GM12865 (cell line): ENCODE measurements around the gene PIK3C3.
A peak's percentile ranks its signal among the peaks of the same experiment; 100 is the strongest.
"Not testable (repeated sequence)": the region's sequence is repeated elsewhere in the genome, so short reads cannot be mapped to it uniquely, and the experiment has no call there.

ENCODE experiments used
- DNase-seq: peaks from one replicate; pipeline ENCODE4 v3.0.0; 2010; ENCODE audit warnings: low read depth
- H3K4me3 ChIP-seq: 2 replicates; pipeline ENCODE4 v1.5.1; 2011; ENCODE audit warnings: mild to moderate bottlenecking, low read depth, low read length, control low read depth
- CTCF ChIP-seq: IDR thresholded peaks from 2 replicates; pipeline ENCODE4 v1.5.1; 2011; ENCODE audit warnings: low read length, control low read depth, low read depth, inconsistent platforms; ENCODE audit not compliant: insufficient read depth; ENCODE audit errors: missing control alignments

PIK3C3 gene

GRCh38 chr18:42005782-42006181 is 50.7 kb downstream of the PIK3C3 start:
- no peak overlapping the region for H3K4me3 ChIP-seq
- no peak for TF ChIP-seq CTCF
- DNase-seq, result no peak

- H3K4me3 ChIP-seq, DNase-seq: not testable (repeated sequence)
These were observed 54.4 kb downstream of the PIK3C3 start for GRCh38 chr18:42009457-42009856.

- TF ChIP-seq CTCF, result no peak
- peak; percentile 80 for DNase-seq
- no peak overlapping the region for H3K4me3 ChIP-seq
These were observed 56.0 kb downstream of the PIK3C3 start for GRCh38 chr18:42011053-42011452.

GRCh38 chr18:42018831-42019230 is 63.8 kb downstream of the PIK3C3 start:
- no peak overlapping the region for H3K4me3 ChIP-seq

GRCh38 chr18:42024131-42024530 is 69.1 kb downstream of the PIK3C3 start:
- H3K4me3 ChIP-seq, result no peak overlapping the region
- DNase-seq, result peak; percentile 55
- TF ChIP-seq CTCF, result no peak

More at GRCh38 chr18:42018831-42019230, 63.8 kb downstream of the PIK3C3 start:
- DNase-seq, result no peak
- TF ChIP-seq CTCF, result no peak

- peak; percentile 19 for DNase-seq
- no peak overlapping the region for H3K4me3 ChIP-seq
- TF ChIP-seq CTCF, result no peak
These were observed 70.5 kb downstream of the PIK3C3 start for GRCh38 chr18:42025491-42025890.

- no peak overlapping the region for H3K4me3 ChIP-seq
- DNase-seq, result peak; percentile 87
- no peak for TF ChIP-seq CTCF
These were observed 71.1 kb downstream of the PIK3C3 start for GRCh38 chr18:42025974-42026625.
